RWPE1 (cell line): ENCODE measurements around the gene PHACTR2.

Experiments
- CTCF ChIA-PET: fragments of 350-600 bp; sonication (Branson Sonifier 250); formaldehyde crosslinking; extraction: SDS; loops from one replicate; lab custom pipeline; 2021; lab: Yijun Ruan, JAX
- POLR2A ChIA-PET: fragments of 400-600 bp; formaldehyde crosslinking; extraction: SDS; loops from one replicate; lab custom pipeline; 2020; ENCODE audit warnings: antibody characterized with exemption; ENCODE audit not compliant: low non-redundant PET; lab: Yijun Ruan, JAX
- DNase-seq: peaks from one replicate; pipeline ENCODE4 v3.0.0; 2012; ENCODE audit warnings: low spot score
- H3K27ac ChIP-seq: fragments of 450-650 bp; 2 replicates; pipeline ENCODE4 v1.5.1; 2017
- TF ChIP-seq, protein P1 (sequence below): fragments of 450-650 bp; conservative IDR thresholded peaks from 2 replicates; pipeline ENCODE4 v1.5.1; 2017; ENCODE audit warnings: low read depth, mild to moderate bottlenecking

Gene PHACTR2

DNA sequence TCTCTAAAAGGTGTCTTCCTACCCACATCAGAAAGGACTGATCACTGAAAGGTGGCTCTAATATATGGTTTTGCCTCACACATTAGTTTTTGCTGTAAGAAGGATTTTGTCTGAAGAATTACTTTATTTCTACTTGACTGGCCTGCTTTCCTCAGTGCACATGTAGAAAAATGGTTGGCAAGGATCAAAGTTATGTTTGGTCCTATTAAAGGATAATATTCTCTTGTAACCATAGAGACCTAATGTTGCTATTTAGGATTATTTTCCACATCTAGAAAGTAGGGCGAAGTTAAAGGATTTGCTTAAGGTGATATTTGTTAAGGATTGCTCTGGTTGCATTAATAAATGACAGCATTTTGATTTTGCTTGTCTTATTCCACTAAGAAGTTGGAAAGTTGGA, 40.7 kb downstream of the PHACTR2 start:
- no peak overlapping the region for H3K27ac ChIP-seq
- no peak for DNase-seq
- ChIA-PET POLR2A (no interaction called here), CTCF (no interaction called here)
- TF ChIP-seq, protein P1, sequence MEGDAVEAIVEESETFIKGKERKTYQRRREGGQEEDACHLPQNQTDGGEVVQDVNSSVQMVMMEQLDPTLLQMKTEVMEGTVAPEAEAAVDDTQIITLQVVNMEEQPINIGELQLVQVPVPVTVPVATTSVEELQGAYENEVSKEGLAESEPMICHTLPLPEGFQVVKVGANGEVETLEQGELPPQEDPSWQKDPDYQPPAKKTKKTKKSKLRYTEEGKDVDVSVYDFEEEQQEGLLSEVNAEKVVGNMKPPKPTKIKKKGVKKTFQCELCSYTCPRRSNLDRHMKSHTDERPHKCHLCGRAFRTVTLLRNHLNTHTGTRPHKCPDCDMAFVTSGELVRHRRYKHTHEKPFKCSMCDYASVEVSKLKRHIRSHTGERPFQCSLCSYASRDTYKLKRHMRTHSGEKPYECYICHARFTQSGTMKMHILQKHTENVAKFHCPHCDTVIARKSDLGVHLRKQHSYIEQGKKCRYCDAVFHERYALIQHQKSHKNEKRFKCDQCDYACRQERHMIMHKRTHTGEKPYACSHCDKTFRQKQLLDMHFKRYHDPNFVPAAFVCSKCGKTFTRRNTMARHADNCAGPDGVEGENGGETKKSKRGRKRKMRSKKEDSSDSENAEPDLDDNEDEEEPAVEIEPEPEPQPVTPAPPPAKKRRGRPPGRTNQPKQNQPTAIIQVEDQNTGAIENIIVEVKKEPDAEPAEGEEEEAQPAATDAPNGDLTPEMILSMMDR: no peak

DNA sequence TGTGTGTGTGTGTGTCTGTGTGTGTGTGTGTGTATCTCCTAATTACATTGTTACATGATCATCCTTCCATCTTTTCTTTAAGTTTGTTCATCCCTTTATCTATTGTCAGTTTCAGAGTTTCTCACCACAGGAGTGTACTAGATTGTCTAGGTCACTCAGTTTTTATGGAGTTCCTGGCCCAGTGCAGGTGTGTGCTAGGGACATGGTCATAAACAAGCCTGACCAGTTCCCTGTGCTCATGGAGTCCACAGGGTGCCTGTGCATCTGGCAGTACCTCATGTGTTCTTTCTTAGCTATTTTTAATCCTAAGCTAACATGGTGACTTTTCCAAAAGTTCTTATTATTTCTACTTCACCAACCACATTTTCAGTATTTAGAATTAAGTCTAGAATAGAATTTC, 43.9 kb downstream of the PHACTR2 start:
- CTCF ChIA-PET: no interaction called here
- TF ChIP-seq, protein P1: no peak

DNA sequence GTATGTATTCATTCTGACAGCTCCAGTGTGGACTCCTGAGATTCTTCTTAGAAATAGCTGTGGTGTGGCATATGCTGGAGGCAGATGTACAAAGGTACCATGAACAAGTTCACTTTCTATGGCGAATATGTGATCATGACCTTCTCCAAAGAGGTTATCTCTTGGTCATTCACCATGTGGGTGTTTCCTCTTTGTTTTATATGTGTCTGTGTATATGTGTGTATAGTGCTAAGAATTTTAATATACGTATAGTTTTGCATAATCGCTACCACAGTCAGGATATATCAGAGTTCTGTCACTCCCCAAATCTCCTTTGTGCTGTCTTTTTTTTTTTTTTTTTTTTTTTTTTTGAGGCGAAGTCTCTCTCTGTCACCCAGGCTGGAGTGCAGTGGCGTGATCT, 47.1 kb downstream of the PHACTR2 start:
- TF ChIP-seq, protein P1: no peak
- ChIA-PET CTCF (no interaction called here), POLR2A (no interaction called here)
- DNase-seq: no peak
- H3K27ac ChIP-seq: no peak overlapping the region

More for the DNA sequence above, 43.9 kb downstream of the PHACTR2 start:
- no peak for DNase-seq
- POLR2A ChIA-PET: no interaction called here
- no peak overlapping the region for H3K27ac ChIP-seq

DNA sequence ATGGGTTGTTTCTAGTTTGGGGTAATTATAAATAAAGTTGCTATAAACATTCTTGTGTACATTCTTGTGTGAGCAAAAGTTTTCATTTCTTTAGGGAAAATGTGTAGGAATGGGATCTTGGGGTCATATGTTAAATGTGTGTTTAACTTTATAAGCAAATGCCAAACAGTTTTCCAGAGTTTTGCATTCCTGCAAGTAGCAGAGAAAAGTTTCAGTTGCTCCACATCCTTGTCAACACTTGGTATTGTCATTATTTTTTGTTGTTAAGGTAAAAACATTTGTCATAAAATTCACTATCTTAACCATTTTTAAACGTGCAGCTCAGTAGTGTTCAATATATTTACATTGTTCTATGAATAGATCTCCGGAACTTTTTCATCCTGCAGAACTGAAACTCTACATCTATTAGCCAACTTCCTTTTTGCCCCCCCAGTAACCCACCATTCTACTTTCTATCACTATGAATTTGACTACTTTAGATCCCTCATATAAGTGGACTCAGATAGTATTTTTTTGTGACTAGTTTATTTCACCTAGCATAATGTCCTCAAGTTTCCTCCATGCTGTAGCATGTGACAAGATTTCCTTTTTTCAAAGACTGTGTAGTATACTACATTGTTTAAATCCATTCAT, 48.4 kb downstream of the PHACTR2 start:
- no peak overlapping the region for H3K27ac ChIP-seq
- CTCF ChIA-PET: no interaction called here
- no peak for DNase-seq
- TF ChIP-seq, protein P1: no peak
- POLR2A ChIA-PET: interaction anchor here (0.7 kb wide), 1 partner anchor 42 kb away, joined by 3 read pairs; no protein-coding TSS in a partner anchor

DNA sequence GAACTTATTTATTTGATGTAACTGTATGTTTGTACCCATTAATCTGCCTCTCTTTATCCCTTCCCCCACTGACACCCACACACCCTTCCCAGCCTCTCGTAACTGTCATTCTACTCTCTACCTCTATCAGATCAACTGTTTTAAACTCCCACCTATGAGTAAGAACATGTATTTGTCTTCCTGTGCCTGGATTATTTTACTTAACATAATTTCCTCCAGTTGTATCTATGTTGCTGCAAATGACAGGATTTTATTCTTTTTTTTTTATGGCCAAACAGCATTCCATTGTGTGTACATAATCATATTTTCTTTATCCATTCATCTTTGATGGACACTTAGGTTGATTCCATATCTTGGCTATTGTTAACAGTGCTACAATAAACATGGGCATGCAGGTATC, 49.3 kb downstream of the PHACTR2 start:
- TF ChIP-seq, protein P1: no peak
- ChIA-PET CTCF (no interaction called here), POLR2A (no interaction called here)
- DNase-seq: no peak
- H3K27ac ChIP-seq: no peak overlapping the region

DNA sequence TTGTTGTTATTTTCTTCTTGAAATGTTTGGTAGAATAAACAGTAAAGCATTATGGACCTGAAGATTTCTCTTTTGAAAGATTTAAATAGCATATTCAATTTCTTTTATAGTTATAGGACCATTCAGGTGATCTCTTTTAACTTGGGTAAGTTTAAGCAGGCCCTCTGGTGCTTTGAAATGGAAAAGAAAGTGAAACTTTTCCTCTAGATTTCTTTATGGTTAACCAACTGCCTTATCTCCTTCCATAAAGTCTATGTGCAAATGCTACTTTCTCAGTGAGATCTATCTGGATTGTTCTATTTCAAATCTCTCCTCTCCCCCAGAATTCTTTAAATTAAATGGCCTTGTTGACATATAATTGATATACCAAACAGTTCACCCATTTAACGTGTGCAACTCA, 54.0 kb downstream of the PHACTR2 start:
- POLR2A ChIA-PET: no interaction called here
- no peak overlapping the region for H3K27ac ChIP-seq
- TF ChIP-seq, protein P1: no peak
- DNase-seq: no peak
- CTCF ChIA-PET: interaction anchor here (1.0 kb wide), 1 partner anchor 156 kb away, joined by 4 read pairs; no protein-coding TSS in a partner anchor
